WTC11 (cell line): Measurements from ENCODE around the gene INPP4B. TPM values are rescaled to one million over a fixed set of nuclear protein-coding genes. Genes with fewer than 3 reads are reported as not detected.

Experiments
- ATAC-seq: fragments of 200-7000 bp; cut with Tn5 transposase; 2 replicates; pipeline ENCODE4 v1.10.0; 2021; ENCODE audit warnings: mild to moderate bottlenecking, moderate library complexity
- CTCF ChIA-PET: fragments of 300-600 bp; sonication (Branson Sonifier 250); formaldehyde crosslinking; loops from one replicate; lab custom pipeline; 2021; ENCODE audit warnings: antibody characterized with exemption; lab: Charles Lee
- POLR2A ChIA-PET: fragments of 350-600 bp; sonication (Branson Sonifier 250); formaldehyde crosslinking; loops from one replicate; lab custom pipeline; 2021; ENCODE audit warnings: antibody characterized with exemption; lab: Charles Lee
- DNase-seq: peaks from one replicate; pipeline ENCODE4 v3.0.0; 2021; ENCODE audit warnings: low spot score
- H3K27ac Mint-ChIP-seq: 2 replicates; pipeline ENCODE4 v1.8.0; 2021; ENCODE audit warnings: mixed read lengths
- H3K27me3 Mint-ChIP-seq: 2 replicates; pipeline ENCODE4 v1.8.0; 2021; ENCODE audit warnings: low read depth, mild to moderate bottlenecking, moderate library complexity, mixed read lengths
- H3K36me3 Mint-ChIP-seq: 2 replicates; pipeline ENCODE4 v1.8.0; 2021; ENCODE audit warnings: mixed read lengths
- H3K4me1 Mint-ChIP-seq: 2 replicates; pipeline ENCODE4 v1.8.0; 2022; ENCODE audit warnings: mixed read lengths
- H3K4me3 Mint-ChIP-seq: 2 replicates; pipeline ENCODE4 v1.8.0; 2021; ENCODE audit warnings: mild to moderate bottlenecking, moderate library complexity, mixed read lengths
- H3K9me3 Mint-ChIP-seq: 2 replicates; pipeline ENCODE4 v1.8.0; 2021; ENCODE audit warnings: mixed read lengths
- FOXP1 ChIP-seq: sonication (generic); formaldehyde crosslinking; IDR thresholded peaks from 2 replicates; pipeline ENCODE4 v1.8.0; 2022; ENCODE audit warnings: missing genetic modification reagents, mild to moderate bottlenecking, moderate library complexity, borderline replicate concordance
- KAT7 ChIP-seq: sonication (generic); formaldehyde crosslinking; IDR thresholded peaks from 2 replicates; pipeline ENCODE4 v1.8.1; 2023; ENCODE audit warnings: missing genetic modification reagents, mild to moderate bottlenecking, borderline replicate concordance
- MYBL2 ChIP-seq: sonication (generic); formaldehyde crosslinking; IDR thresholded peaks from 2 replicates; pipeline ENCODE4 v1.8.1; 2023; ENCODE audit warnings: mild to moderate bottlenecking, moderate library complexity, missing genetic modification reagents
- NR1H2 ChIP-seq: sonication (generic); formaldehyde crosslinking; IDR thresholded peaks from 2 replicates; pipeline ENCODE4 v1.9.0; 2021; ENCODE audit warnings: mild to moderate bottlenecking, moderate library complexity, missing genetic modification reagents
- PRRX2 ChIP-seq: fragments of 250-450 bp; sonication (Bioruptor Pico); IDR thresholded peaks from 2 replicates; pipeline ENCODE4 v1.8.0; 2021; ENCODE audit warnings: mild to moderate bottlenecking
- SOX15 ChIP-seq: fragments of 250-450 bp; sonication (Bioruptor Pico); IDR thresholded peaks from 2 replicates; pipeline ENCODE4 v1.9.0; 2021; ENCODE audit warnings: mild to moderate bottlenecking
- ZNF416 ChIP-seq: fragments of 250-450 bp; sonication (Bioruptor Pico); IDR thresholded peaks from 2 replicates; pipeline ENCODE4 v1.9.0; 2021; ENCODE audit warnings: mild to moderate bottlenecking, inconsistent platforms
- total RNA-seq: library from RNA; stranded (reverse); gene quantifications from 3 replicates; pipeline ENCODE4 v1.2.3, GENCODE V29; 2021
- TF ChIP-seq, protein P1 (sequence below): sonication (generic); formaldehyde crosslinking; IDR thresholded peaks from 2 replicates; pipeline ENCODE4 v1.8.1; 2023; ENCODE audit warnings: mild to moderate bottlenecking, missing genetic modification reagents, borderline replicate concordance
- TF ChIP-seq, protein P2 (sequence below): sonication (generic); formaldehyde crosslinking; IDR thresholded peaks from 2 replicates; pipeline ENCODE4 v1.8.1; 2023; ENCODE audit warnings: mild to moderate bottlenecking, moderate library complexity, missing genetic modification reagents
- TF ChIP-seq, protein P3 (sequence below): sonication (generic); formaldehyde crosslinking; IDR thresholded peaks from 2 replicates; pipeline ENCODE4 v1.8.0; 2022; ENCODE audit warnings: mild to moderate bottlenecking, missing genetic modification reagents
- TF ChIP-seq, protein P4 (sequence below): sonication (generic); formaldehyde crosslinking; IDR thresholded peaks from 2 replicates; pipeline ENCODE4 v1.8.0; 2022; ENCODE audit warnings: missing genetic modification reagents
- TF ChIP-seq, protein P5 (sequence below): fragments of 250-450 bp; sonication (Bioruptor Pico); IDR thresholded peaks from 2 replicates; pipeline ENCODE4 v2.1.2; 2022; ENCODE audit warnings: mild to moderate bottlenecking, moderate library complexity
- TF ChIP-seq, protein P6 (sequence below): fragments of 250-450 bp; sonication (Bioruptor Pico); IDR thresholded peaks from 2 replicates; pipeline ENCODE4 v1.9.0; 2021; ENCODE audit warnings: moderate library complexity, mild to moderate bottlenecking, inconsistent platforms, borderline replicate concordance

INPP4B gene
- total RNA-seq, 1 experiment from 2014 or later: 0.92 TPM

DNA sequence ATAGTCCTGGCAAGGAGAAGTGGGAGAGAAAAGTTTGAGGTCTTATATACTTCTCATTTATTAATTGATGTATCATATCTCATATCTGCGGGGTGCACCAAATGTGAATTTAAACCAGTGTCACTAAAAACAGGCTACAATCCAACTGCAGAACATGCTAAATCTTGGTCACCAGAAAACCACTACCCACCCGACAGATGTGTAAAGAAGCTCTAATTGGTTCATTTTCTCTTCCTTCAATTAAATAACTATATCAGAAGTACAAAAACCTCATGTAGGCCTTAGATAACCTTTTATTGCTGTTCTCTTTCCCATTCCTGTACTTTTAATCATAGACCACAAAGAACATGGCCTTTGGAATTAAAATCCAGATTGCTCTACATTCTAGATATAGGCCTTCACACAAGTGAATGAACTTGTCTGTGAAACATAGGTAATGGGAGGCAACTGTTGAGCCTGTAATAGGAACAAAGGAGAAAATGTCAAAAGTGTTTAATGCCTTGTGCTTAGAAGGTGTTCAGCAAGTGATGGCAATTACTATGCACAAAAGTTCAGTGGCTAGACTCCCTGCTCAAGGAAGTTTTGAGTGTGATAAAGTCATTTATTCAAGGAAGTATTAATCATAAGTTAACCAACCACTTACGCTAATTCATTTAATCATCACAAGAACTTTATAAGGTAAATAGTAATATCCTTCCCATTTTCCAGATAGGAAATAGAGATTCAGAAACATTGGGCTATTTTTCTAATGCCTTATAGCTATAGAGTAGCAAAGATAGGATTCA lies 425.6 kb downstream of the INPP4B start (continued):
- TF ChIP-seq, protein P1, sequence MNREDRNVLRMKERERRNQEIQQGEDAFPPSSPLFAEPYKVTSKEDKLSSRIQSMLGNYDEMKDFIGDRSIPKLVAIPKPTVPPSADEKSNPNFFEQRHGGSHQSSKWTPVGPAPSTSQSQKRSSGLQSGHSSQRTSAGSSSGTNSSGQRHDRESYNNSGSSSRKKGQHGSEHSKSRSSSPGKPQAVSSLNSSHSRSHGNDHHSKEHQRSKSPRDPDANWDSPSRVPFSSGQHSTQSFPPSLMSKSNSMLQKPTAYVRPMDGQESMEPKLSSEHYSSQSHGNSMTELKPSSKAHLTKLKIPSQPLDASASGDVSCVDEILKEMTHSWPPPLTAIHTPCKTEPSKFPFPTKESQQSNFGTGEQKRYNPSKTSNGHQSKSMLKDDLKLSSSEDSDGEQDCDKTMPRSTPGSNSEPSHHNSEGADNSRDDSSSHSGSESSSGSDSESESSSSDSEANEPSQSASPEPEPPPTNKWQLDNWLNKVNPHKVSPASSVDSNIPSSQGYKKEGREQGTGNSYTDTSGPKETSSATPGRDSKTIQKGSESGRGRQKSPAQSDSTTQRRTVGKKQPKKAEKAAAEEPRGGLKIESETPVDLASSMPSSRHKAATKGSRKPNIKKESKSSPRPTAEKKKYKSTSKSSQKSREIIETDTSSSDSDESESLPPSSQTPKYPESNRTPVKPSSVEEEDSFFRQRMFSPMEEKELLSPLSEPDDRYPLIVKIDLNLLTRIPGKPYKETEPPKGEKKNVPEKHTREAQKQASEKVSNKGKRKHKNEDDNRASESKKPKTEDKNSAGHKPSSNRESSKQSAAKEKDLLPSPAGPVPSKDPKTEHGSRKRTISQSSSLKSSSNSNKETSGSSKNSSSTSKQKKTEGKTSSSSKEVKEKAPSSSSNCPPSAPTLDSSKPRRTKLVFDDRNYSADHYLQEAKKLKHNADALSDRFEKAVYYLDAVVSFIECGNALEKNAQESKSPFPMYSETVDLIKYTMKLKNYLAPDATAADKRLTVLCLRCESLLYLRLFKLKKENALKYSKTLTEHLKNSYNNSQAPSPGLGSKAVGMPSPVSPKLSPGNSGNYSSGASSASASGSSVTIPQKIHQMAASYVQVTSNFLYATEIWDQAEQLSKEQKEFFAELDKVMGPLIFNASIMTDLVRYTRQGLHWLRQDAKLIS (CRISPR knock-in tag): no peak
- TF ChIP-seq PRRX2 (CRISPR knock-in tag): no peak
- TF ChIP-seq, protein P2, sequence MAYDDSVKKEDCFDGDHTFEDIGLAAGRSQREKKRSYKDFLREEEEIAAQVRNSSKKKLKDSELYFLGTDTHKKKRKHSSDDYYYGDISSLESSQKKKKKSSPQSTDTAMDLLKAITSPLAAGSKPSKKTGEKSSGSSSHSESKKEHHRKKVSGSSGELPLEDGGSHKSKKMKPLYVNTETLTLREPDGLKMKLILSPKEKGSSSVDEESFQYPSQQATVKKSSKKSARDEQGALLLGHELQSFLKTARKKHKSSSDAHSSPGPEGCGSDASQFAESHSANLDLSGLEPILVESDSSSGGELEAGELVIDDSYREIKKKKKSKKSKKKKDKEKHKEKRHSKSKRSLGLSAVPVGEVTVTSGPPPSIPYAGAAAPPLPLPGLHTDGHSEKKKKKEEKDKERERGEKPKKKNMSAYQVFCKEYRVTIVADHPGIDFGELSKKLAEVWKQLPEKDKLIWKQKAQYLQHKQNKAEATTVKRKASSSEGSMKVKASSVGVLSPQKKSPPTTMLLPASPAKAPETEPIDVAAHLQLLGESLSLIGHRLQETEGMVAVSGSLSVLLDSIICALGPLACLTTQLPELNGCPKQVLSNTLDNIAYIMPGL (CRISPR knock-in tag): no peak
- no peak for TF ChIP-seq KAT7

DNA sequence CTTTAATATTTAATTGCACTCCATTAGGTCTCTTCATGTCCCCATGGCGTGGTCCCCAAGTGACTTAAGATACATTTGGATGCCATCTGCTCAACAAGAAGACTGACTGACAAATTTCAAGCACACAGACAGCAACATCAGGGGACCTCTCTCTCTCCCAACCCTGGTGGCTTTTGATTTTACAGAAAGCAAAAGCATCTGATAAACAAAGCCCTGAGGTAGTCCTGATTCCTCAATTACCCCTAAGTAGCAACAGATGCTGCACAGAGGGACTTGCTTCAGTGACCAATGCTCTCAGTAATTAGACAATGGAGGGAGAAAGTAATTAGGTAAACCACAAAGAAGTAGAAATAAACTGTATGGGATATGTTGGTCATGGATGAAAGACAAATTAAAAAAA lies 426.4 kb downstream of the INPP4B start:
- Mint-ChIP-seq H3K4me3 (no peak overlapping the region), H3K4me1 (peaks cover 10% of the 10 kb centered on the region), H3K36me3 (no peaks in the 10 kb centered on the region), H3K27ac (no peak overlapping the region), H3K9me3 (peaks cover 5% of the 10 kb centered on the region), H3K27me3 (no peaks in the 10 kb centered on the region)
- CTCF ChIA-PET: no interaction called here
- POLR2A ChIA-PET: no interaction called here
- TF ChIP-seq, protein P3, sequence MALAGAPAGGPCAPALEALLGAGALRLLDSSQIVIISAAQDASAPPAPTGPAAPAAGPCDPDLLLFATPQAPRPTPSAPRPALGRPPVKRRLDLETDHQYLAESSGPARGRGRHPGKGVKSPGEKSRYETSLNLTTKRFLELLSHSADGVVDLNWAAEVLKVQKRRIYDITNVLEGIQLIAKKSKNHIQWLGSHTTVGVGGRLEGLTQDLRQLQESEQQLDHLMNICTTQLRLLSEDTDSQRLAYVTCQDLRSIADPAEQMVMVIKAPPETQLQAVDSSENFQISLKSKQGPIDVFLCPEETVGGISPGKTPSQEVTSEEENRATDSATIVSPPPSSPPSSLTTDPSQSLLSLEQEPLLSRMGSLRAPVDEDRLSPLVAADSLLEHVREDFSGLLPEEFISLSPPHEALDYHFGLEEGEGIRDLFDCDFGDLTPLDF (CRISPR knock-in tag): no peak
- no peak for DNase-seq
- no peak for ATAC-seq

DNA sequence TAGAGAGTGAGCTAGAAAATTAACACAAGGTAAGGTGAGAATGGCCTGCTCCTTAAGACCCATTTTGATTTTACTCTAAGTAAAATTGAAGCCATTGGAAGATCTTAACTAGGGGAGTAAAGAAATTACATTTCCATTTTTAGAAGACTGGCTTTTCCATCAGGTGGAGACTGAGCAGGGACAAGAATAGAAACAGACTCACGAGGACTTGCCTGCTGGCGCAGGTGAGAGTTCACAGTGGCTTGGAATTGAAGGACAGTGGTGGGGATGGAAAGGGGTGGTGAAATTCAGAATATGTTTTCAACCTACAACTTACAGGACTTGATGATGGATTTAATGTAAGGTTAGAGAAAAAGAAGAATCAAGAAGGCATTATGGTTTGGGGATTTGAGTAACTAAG lies 427.4 kb downstream of the INPP4B start:
- Mint-ChIP-seq H3K27me3 (no peaks in the 10 kb centered on the region), H3K36me3 (no peaks in the 10 kb centered on the region), H3K27ac (no peak overlapping the region), H3K4me3 (no peak overlapping the region), H3K4me1 (peaks cover 20% of the 10 kb centered on the region), H3K9me3 (peaks cover 6% of the 10 kb centered on the region)
- ATAC-seq (no peak), DNase-seq (no peak)
- ChIA-PET POLR2A (no interaction called here), CTCF (no interaction called here)
- TF ChIP-seq, protein P1 (CRISPR knock-in tag): no peak
- TF ChIP-seq FOXP1 (CRISPR knock-in tag) (no peak), MYBL2 (CRISPR knock-in tag) (no peak), NR1H2 (CRISPR knock-in tag) (no peak), ZNF416 (no peak), SOX15 (CRISPR knock-in tag) (no peak)
- TF ChIP-seq, protein P4, sequence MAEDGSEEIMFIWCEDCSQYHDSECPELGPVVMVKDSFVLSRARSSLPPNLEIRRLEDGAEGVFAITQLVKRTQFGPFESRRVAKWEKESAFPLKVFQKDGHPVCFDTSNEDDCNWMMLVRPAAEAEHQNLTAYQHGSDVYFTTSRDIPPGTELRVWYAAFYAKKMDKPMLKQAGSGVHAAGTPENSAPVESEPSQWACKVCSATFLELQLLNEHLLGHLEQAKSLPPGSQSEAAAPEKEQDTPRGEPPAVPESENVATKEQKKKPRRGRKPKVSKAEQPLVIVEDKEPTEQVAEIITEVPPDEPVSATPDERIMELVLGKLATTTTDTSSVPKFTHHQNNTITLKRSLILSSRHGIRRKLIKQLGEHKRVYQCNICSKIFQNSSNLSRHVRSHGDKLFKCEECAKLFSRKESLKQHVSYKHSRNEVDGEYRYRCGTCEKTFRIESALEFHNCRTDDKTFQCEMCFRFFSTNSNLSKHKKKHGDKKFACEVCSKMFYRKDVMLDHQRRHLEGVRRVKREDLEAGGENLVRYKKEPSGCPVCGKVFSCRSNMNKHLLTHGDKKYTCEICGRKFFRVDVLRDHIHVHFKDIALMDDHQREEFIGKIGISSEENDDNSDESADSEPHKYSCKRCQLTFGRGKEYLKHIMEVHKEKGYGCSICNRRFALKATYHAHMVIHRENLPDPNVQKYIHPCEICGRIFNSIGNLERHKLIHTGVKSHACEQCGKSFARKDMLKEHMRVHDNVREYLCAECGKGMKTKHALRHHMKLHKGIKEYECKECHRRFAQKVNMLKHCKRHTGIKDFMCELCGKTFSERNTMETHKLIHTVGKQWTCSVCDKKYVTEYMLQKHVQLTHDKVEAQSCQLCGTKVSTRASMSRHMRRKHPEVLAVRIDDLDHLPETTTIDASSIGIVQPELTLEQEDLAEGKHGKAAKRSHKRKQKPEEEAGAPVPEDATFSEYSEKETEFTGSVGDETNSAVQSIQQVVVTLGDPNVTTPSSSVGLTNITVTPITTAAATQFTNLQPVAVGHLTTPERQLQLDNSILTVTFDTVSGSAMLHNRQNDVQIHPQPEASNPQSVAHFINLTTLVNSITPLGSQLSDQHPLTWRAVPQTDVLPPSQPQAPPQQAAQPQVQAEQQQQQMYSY: no peak
- TF ChIP-seq, protein P5, sequence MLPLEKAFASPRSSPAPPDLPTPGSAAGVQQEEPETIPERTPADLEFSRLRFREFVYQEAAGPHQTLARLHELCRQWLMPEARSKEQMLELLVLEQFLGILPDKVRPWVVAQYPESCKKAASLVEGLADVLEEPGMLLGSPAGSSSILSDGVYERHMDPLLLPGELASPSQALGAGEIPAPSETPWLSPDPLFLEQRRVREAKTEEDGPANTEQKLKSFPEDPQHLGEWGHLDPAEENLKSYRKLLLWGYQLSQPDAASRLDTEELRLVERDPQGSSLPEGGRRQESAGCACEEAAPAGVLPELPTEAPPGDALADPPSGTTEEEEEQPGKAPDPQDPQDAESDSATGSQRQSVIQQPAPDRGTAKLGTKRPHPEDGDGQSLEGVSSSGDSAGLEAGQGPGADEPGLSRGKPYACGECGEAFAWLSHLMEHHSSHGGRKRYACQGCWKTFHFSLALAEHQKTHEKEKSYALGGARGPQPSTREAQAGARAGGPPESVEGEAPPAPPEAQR (CRISPR knock-in tag): no peak
- TF ChIP-seq, protein P6, sequence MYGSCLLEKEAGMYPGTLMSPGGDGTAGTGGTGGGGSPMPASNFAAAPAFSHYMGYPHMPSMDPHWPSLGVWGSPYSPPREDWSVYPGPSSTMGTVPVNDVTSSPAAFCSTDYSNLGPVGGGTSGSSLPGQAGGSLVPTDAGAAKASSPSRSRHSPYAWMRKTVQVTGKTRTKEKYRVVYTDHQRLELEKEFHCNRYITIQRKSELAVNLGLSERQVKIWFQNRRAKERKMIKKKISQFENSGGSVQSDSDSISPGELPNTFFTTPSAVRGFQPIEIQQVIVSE (CRISPR knock-in tag): no peak
